HS-27A (cell line): ENCODE data around the gene TXNL1.
A peak's percentile ranks its signal among the peaks of the same experiment; 100 is the strongest.
"Not testable (repeated sequence)": the region's sequence is repeated elsewhere in the genome, so short reads cannot be mapped to it uniquely, and the experiment has no call there.

Experiments
- DNase-seq: peaks from one replicate; pipeline ENCODE4 v3.0.0-alpha.2; 2012; ENCODE audit warnings: low read depth, missing footprints

Gene TXNL1

DNA sequence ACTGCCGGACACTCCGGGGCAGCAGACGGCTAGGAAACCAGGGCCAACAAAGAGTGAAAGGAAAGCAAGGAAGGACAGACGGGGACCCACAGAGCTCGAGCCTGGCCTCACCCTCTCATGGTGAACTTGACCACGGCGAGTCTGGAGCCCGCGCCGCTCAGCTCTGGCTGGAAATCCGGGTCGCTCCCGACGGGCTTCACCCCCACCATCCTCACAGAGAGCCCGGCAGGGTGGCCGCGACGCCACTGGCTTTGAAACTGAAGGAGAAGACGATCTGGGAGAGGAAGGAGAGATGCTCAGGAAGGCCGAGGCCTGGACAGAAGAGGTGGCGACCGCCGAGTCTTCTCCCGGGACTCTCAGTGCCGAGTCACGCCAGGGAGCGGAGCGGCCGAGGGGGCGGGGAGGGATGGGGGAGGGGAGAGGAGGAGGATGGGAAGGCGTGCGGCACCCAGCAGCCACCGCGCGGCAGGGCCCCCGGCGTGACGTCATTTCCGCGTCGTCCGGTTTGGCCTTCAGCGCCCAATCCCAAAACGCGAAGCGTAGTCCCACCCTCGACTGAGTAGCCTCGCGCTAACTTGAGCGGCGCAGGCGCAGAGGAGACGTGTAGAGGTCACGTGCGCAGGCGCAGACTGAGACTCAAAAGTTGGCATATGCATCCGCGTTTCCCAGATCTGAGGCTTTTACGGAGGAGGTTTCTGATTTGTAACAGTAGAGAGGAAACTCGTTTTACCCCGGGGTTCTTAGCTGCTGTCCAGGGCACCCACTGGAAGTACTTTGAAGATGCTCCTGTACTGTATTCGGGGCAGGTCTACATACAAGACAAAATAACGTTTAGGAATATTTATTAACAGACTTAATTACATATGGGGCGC is at the start of gene TXNL1:
Gene TXNL1 (minus strand): TSS at position 361 of the 872 bp plus-strand sequence. CDS start 152 bp downstream, at position 209.
- peak; percentile 91 for DNase-seq

DNA sequence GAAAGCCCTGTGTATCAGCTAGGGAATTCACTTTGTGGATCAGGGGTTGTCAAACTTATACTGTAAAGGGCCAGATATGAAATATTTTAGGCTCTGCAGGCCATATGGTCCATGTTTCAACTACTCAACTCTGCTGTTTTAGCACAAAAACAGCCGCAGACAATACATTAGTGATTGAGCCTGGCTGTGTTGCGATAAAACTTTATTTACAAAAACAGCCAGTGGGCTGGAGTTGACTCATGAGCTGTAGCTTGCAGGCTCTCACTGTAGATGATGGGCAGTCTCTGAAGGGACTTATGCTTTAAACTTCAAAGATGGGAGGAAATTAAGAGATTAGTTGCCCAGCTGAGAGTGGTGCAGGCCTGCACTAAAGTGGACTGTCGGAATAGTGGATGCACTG is 45.9 kb upstream of the TXNL1 start:
- no peak for DNase-seq

DNA sequence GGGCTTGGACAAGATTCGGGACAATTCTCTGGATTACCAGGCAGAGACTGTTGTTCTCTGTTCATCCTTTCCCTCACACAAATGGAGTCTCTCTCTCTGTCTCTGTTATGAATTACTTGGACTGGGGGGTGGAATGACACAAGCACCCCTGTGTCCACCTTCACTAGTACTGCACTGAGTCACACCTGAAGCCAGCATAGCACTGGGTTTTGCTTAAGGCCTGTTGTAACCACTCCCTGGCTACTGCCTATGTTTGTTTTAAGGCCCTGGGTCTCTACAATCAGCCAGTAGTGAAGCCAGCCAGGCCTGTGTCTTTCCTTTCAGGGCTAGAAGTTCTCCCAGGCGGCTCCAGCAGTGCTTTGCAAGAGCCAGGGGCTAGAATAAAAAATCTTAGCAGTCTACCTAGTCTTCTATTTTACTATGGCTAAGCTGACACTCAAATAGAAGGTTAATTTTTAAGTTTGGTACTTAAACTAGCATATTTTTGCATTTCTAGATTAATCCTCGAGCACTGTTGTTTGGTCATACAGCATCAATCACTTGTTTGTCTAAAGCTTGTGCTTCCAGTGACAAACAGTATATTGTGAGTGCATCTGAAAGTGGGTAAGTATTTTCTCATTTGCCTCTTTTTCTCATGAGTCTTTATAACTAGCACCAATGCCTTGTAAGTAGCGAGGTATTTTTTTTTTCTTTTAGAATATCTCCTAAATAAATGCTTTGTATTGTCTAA is 40.6 kb upstream of the TXNL1 start:
- no peak for DNase-seq

DNA sequence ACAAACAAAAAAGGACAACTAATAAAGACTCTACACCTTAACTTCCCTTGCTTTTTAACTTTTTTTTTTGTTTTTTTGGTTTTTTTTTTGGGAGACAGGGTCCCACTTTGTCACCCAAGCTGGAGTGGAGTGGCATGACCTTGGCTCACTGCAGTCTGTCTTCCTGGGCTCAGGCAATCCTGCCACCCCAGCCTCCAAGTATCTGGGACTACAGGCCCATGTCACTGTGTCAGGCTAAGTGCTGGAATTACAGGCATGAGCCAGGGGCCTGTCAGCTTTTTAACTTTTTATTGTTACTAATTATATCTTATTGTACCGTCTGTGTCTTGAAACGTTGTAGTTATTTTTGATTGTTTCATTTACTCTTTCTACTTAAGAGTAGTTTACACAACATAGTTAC is 38.2 kb upstream of the TXNL1 start:
- no peak for DNase-seq

DNA sequence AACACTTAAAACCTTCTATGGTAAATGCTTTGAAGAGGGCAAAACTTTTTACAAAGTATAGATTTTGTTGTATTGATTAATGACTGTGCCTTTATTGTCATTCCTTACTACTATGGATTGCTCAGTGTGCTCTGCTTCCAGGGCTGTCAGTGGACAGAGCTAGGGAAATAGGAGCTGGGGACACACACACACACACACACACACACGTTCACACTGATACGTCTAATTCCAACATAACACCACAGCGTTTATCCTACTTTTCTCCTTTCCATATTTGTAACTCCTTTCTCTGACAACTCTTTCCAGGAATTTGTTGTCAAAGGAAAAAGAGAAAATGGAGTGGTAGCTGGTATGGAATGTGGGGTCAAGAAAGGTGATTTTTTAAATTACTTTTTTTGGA is 34.6 kb upstream of the TXNL1 start:
- no peak for DNase-seq

DNA sequence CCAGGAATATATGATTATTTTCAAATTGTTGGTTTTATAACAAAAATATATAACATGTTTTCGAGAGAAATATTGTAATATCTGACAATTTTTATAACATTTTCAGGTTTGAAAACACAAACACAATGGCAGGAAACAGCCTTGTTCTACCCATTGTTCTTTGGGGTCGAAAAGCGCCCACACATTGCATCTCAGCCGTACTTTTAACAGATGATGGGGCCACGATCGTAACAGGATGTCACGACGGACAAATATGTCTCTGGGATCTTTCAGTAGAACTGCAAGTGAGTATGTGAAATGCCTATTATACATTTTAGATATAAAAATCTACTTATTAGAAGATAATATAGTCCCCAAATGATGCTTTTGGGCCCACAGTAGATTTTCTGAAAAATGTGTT is 34.0 kb upstream of the TXNL1 start:
- no peak for DNase-seq

DNA sequence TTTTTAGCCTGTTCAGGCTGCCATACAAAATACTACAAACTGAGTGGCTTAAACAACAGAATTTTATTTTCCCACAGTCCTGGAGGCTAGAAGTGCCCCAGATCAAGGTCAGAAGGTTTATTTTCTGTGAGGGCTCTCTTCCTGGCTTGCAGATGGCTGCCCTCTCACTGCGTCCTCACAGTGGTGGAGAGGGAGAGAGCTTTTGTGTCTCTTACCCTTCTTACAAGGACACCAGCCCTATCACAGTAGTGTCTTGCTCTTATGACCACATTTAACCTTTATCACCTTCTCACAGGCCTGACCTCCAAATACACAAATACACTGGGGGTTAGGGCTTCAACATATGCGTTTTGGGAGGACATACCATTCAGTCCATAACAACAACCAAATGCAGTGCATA is 24.5 kb upstream of the TXNL1 start:
- DNase-seq, result no peak

DNA sequence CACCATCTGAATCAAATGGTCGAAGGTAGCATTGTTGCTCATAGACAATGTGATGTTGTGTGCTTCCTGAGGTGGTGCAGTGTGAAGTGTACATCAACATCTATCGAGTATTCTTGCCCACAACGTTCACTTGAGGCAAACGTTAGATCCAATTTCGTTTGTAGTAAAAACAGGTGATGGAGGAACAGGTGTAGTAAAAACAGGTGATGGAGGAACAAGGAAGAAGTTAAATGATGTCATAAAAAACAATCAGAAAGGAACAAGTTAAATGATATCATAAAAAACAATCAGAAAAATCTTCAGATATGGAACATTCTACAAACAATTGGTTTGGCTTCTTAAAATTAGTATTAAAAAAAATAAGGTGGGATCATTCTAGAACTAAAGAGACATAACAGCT is 24.1 kb upstream of the TXNL1 start:
- no peak for DNase-seq

DNA sequence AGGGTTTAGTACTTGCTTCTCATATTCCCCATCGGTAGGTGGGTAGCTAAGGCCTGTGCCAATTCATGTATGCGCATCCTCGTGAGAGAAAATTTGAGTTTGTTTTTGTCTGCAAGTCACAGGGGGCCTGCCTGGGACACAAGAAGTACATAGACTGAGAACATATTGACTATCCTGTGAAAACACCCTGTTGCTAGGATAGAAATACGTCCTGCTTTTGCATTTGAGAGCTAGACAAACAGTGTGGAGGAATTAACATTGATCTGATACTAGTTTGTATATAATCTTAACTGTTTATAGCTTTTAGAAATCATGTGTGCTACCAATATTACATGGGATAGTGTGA is 23.6 kb upstream of the TXNL1 start:
- no peak for DNase-seq

DNA sequence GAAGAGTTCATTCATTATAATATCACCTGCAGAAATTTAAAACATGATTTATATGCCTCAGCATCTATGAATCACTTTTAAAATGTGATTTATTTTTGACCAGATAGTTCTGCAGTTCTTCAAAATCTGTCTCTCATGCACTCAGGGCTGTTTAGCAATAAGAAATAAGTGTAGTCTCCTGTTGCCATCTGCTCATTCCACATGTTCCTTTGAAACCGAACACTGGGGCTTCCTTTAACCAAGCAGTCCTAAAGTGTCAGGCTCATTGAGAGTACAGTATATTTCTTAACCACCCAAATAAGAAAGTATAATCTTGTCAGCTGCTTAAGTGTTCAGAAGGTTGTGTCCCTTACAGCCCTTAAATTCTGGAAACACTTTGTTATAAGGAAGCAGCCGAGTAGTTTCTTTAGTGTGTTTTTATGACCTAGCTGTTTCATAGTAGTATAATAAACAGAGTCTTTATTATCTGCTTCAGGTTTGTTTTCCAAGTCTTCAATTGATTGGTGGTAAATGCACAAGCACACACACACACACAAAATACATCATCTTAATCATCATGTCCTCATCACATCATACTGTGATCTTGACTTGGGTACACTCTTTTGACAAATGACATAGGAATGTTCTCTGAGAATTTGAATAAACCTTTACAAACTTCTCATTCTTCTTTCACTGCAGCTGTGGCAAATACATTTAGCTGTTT is 23.1 kb upstream of the TXNL1 start:
- no peak for DNase-seq

DNA sequence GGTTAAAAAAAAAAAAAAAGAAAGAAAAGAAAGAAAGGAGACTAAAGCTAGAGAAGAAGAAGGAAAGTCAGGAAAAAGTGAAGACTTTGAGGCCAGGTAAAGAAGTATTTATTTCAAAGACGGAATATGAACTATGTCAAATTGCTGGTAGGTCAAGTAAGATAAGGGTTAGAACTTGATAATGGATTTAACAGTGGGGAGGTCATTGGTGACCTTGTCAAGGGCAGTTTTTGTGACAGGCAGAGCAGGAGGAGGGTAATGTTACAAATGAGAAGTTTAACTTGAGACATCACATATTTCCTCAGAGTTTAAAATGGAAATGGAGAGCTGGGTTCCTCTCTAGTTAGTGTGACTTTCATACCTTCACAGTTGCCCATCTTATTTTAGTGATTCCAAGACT is 22.3 kb upstream of the TXNL1 start:
- DNase-seq, result no peak

DNA sequence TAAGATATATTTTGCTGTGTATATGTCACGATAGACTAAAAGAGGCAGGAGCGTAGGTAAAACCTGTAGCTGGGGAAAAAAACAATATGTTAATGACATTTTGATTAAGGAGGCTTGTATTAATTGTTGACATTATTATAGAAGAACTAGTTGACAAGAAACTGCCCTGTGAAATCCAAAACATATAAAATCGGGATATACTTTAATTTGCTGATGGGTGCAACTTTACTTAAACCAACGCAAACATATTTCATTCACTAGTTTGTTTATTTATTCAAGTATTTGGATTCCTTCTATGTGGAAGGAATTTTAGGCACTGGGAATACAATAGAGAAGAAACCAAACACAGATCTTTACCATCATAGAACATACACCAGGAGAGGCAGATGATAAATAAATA is 20.7 kb upstream of the TXNL1 start:
- no peak for DNase-seq

DNA sequence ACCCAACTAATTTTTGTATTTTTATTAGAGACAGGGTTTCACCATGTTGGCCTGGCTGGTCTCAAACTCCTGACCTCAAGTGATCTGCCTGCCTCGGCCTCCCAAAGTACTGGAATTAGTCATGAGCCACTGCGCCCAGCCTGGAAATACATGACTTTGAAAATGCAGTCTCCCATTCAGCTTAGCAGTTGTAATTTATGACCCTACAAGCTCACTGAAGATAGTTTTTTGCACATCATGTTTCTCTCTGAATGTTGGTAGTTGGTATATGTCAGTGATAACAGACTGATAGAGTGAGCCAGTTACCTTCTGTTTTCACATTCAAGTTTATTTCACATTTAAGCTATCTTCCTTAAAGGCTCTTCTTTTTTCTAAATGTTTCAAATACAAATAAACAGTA is 19.9 kb upstream of the TXNL1 start:
- no peak for DNase-seq

DNA sequence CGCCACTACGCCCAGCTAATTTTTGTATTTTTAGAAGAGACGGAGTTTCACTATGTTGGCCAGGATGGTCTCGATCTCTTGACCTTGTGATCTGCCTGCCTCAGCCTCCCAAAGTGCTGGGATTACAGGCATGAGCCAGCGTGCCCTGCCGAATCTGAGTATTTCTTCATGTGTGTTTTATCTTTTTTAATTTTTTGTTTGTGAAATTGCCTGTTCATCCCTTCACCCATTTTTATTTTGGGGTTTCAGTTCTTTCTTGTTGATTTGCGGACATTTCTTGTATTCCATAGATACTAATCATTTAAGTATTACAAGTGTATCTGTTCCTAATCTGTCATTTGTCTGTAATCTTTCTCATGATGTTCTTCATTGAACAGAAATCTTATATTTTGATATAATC is 15.9 kb upstream of the TXNL1 start:
- not testable (repeated sequence) for DNase-seq

DNA sequence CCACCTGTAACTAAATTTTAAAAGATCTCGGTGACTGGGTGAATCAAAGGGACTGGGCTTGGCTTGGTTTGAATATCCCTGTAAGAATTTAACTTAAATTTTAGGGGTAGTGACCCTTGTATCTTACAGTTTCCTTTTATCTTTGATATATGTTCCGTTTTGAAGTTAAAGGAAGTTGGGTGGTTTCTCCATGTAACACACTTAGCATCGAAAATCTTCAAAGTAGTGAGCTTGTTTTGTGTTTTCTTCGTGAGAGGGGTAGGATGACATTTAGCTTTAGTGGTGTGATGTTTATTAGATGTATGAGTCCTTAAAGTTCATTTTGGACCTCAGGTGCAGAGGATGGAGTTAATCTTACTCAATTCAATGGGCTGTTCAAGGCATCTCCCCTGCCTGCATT is 14.4 kb upstream of the TXNL1 start:
- no peak for DNase-seq

DNA sequence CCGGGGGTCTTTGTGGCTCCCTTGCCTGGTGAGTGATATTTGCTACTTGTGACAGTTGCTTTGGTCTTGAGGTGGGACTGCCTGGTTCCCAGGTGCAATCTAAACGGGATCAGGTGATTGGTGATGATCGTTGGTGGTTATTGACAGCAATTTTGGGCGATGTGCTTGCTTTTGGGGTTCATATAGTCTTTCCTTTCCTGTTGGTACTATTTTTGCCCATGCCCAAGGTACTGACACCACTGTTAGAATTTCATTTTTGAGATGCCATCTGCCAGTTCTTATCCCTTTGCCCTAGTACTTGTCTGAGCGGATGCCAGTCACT is 13.3 kb upstream of the TXNL1 start:
- no peak for DNase-seq

DNA sequence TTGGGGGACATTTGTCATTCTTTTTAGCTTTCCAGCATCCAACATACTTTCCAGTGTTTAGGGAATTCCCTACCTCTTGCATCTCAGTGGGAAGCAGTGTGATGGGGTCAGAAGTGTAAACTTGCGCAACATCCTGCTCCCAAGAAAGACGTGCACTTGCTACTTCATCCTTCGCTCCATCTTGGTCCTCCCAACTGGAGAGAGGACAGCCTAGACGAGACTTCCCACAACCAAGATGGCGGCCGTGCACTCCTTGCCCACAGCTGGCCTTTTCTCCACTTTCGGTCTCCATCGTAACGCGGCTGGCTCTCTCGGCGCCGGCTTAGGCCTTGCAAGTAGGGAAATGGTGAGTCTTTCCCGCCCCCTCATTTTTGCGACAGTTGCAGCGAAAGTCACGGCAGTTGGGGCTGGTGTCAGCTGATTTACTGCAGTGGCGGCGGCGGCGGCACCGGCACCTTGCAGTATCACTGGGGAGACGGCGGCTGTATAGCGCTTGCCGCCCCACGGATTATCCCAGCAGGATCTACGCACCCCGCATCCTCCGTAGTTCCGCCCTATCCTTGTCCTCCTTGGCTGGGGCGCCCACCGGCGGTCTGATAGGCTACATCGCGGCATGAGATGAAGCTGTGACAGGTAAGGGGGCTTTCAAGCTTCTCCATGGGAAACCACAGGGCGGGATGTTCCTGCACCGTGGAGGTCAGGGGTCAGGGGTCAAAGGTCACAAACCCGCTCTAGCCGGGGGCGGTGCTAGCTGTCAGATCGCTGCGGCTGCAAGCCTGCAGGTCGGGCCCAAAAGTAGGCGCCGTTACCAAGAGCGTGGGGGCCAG is 12.8 kb upstream of the TXNL1 start, which contains the start of gene WDR7:
Gene WDR7 (plus strand): TSS at position 416 of the 827 bp plus-strand sequence. CDS start 21,157 bp downstream, outside the sequence.
- DNase-seq, result peak; percentile 90

DNA sequence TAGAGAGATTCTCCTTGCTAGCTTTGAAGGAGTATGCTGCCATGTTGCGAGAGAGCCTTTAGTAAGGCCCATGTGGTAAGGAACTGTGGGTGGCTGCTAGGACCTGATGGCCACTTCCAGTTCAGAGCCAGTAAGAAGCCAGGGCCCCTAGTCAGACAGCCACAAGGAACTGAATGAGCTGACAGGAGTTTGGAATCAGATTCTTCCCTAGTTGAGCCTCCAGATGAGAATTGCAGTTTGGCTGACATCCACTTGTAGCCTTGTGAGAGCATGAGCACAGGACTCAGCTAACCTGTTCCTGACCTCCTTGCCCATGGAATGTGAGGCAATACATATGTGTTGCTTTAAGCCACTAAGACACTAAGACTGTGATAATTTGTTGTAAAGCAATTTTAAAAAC is 11.6 kb upstream of the TXNL1 start:
- no peak for DNase-seq

DNA sequence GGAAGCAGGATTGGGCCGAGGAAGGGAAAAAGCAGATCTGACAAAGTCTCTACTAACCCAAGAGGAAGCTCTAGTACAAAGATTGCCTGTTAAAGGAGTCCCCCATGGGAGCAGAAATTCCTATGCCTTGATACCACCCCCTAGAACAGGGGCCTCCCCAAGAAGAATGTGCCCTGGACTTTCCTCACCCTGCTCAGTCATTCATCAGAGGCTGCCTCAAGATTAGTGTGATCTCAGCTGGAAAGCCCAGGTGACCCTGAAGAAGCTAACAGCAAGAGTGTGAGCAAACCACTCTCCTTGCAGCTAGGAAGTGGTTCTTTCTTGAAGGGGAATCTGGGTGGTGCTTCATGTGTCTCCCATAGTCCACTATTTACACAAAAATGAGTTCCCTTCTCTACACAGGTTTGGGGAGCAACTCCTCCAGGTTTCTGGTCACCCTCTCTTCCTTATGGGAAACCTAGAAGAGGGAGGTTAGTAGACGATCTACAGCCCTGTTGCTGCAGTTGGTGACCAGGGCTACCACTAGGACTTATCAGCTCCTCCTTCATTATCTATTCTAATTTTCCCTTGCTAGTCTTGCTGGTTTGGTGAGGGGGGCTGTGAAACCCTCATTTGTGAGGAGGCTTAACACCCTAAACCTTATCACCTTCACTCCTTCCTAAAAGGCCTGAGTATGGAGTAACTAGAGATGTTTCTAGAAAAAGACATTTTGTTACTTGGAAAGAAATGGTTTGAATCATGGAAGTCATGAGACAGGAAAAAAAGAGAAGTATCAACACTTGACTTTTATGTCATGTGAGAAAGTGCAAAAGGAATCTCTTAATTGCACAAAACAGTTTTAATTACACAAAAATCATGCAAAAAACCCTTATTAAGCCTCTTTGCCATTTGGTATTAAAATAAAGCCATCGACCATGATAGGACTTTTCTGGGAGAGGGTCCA is 9.8 kb upstream of the TXNL1 start:
- DNase-seq, result no peak

DNA sequence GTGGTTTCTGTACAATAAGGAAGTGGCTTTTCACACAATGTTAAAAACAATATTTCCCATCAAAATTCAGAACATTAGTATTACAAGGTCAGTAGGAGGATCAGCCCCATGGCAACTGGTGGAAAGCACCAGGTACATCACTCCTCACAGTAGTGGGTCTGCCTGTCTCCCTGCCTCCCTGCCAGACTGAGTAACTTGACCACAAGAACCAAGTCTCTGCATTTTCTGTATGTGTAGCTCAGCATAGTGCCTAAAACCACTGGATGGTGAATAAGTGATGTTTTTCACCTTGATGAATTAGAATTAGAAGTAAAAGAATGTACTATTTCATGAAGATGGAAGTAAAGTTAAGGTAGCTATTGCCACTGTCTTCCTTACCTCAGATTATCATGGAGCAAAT is 8.7 kb upstream of the TXNL1 start:
- DNase-seq, result no peak

DNA sequence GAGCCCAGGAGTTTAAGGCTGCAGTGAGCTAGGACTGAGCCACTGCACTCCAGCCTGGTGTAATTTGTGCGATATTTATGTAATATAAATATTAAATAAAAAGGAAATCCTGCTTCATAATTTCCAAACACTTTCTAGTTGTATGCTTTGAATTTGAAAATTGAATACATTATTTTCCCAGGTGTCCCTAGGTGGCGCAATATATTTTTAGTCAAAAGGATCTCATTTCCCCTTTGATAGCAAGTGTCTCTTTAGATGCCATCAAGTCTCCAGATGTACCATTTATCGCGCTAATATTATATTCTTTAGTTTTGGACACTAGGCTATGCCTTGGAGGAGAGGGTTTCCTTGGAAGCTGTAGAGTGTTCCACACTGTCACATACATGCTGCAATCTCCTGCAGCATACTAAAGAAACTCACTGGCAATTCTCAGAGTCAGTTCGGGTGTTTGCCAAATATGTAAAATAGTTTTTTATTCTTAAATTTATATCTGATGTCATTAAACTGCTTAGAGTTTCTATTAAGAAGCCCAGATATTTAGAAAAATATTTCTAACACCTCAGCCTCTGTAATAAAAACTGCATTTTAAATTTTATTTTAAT is 7.1 kb upstream of the TXNL1 start:
- DNase-seq, result no peak
